RWPE1 (cell line): Measurements from ENCODE around the gene METAP1D.

Experiments used
- CTCF ChIA-PET: fragments of 350-600 bp; sonication (Branson Sonifier 250); formaldehyde crosslinking; extraction: SDS; loops from one replicate; lab custom pipeline; 2021; lab: Yijun Ruan, JAX
- POLR2A ChIA-PET: fragments of 400-600 bp; formaldehyde crosslinking; extraction: SDS; loops from one replicate; lab custom pipeline; 2020; ENCODE audit warnings: antibody characterized with exemption; ENCODE audit not compliant: low non-redundant PET; lab: Yijun Ruan, JAX
- DNase-seq: peaks from one replicate; pipeline ENCODE4 v3.0.0; 2012; ENCODE audit warnings: low spot score
- H3K27ac ChIP-seq: fragments of 450-650 bp; 2 replicates; pipeline ENCODE4 v1.5.1; 2017
- CTCF ChIP-seq: fragments of 450-650 bp; conservative IDR thresholded peaks from 2 replicates; pipeline ENCODE4 v1.5.1; 2017; ENCODE audit warnings: low read depth, mild to moderate bottlenecking

The METAP1D gene

GRCh38 chr2:172119089-172119488 is 119.3 kb downstream of the METAP1D start:
- ChIA-PET CTCF (interaction anchor here (0.6 kb wide), 1 partner anchor 171 kb away, joined by 3 read pairs; no protein-coding TSS in a partner anchor), POLR2A (no interaction called here)
- H3K27ac ChIP-seq = peak overlapping the region; percentile 76
- no peak for TF ChIP-seq CTCF
- DNase-seq = no peak

- CTCF ChIA-PET = no interaction called here
- POLR2A ChIA-PET = no interaction called here
- no peak for DNase-seq
- no peak for TF ChIP-seq CTCF
- no peak overlapping the region for H3K27ac ChIP-seq
Measured at GRCh38 chr2:172120118-172120517, 120.4 kb downstream of the METAP1D start.

GRCh38 chr2:172128484-172128883 is 128.7 kb downstream of the METAP1D start:
- ChIA-PET CTCF (interaction anchor here (0.5 to 0.6 kb wide), 4 partner anchors 8 to 1336 kb away, joined by 3 to 4 read pairs (median 3); no protein-coding TSS in a partner anchor), POLR2A (no interaction called here)
- peak overlapping the region; percentile 73 for H3K27ac ChIP-seq
- no peak for TF ChIP-seq CTCF
- no peak for DNase-seq

GRCh38 chr2:172129404-172129803 is 129.7 kb downstream of the METAP1D start:
- no peak for DNase-seq
- ChIA-PET POLR2A (no interaction called here), CTCF (no interaction called here)
- H3K27ac ChIP-seq = no peak overlapping the region
- no peak for TF ChIP-seq CTCF
